Measurements from ENCODE around the gene RNF5.

GRCh38 chr6:32178547-32179440 lies 589 bp downstream of the RNF5 start:
- TF ChIP-seq POLR2A (IDR thresholded peaks at IDR 0.05; ENCODE audit: low read length), result no peak
- no peak for TF ChIP-seq GATA1 (IDR thresholded peaks at IDR 0.05; ENCODE audit: low read depth, low read length)

Data from erythroblast (primary cell).